Lung (tissue), 16 donors: Measurements from ENCODE around the gene SRPK2. TPM values are rescaled to one million over a fixed set of nuclear protein-coding genes. Genes with fewer than 3 reads are reported as not detected.
"Not testable (repeated sequence)": the region's sequence is repeated elsewhere in the genome, so short reads cannot be mapped to it uniquely, and the experiment has no call there.

Source experiments
- ATAC-seq: fragments of 200-7000 bp; cut with Tn5 transposase; one replicate; pipeline ENCODE4 v1.9.1; 2020; ENCODE audit warnings: moderate number of reproducible peaks; ENCODE audit not compliant: insufficient read depth, low FRiP score
- DNase-seq, 3 donors: peaks; one replicate each; pipeline ENCODE4 v3.0.0-alpha.2; 2013 to 2017
- H3K27ac ChIP-seq, 2 donors: one replicate each; pipeline ENCODE4 v1.5.1; 2013; ENCODE audit warnings: mild to moderate bottlenecking in 2 of 2, moderate library complexity in 2 of 2, control low read depth in 1 of 2, inconsistent platforms in 1 of 2, low read depth in 1 of 2, low read length in 1 of 2
- H3K27me3 ChIP-seq, 3 donors: one replicate each; pipeline ENCODE4 v1.5.1; 2013; ENCODE audit warnings: low read length in 2 of 3; ENCODE audit not compliant: control insufficient read depth in 3 of 3, insufficient read depth in 3 of 3
- H3K36me3 ChIP-seq, 4 donors: one replicate each; pipeline ENCODE4 v1.5.1; 2013; ENCODE audit warnings: low read length in 4 of 4, mild to moderate bottlenecking in 1 of 4, moderate library complexity in 1 of 4; ENCODE audit not compliant: control insufficient read depth in 4 of 4, insufficient read depth in 4 of 4
- H3K4me1 ChIP-seq, 5 donors: one replicate each; pipeline ENCODE4 v1.5.1; 2013; ENCODE audit warnings: low read length in 5 of 5, mild to moderate bottlenecking in 2 of 5, moderate library complexity in 1 of 5; ENCODE audit not compliant: control insufficient read depth in 5 of 5, insufficient read depth in 5 of 5
- H3K4me3 ChIP-seq: one replicate; pipeline ENCODE4 v1.5.1; 2013; ENCODE audit warnings: mild to moderate bottlenecking, control low read depth, moderate library complexity
- H3K9ac ChIP-seq, 2 donors: one replicate each; pipeline ENCODE4 v1.5.1; 2013; ENCODE audit warnings: low read length in 2 of 2, control low read depth in 1 of 2; ENCODE audit not compliant: insufficient read depth in 1 of 2
- H3K9me3 ChIP-seq, 4 donors: one replicate each; pipeline ENCODE4 v1.5.1; 2013; ENCODE audit warnings: low read length in 3 of 4, mild to moderate bottlenecking in 1 of 4, moderate library complexity in 1 of 4; ENCODE audit not compliant: control insufficient read depth in 4 of 4, insufficient read depth in 3 of 4
- CTCF ChIP-seq: IDR thresholded peaks from 2 replicates; pipeline ENCODE4 v1.5.1; 2012; ENCODE audit warnings: mild to moderate bottlenecking; ENCODE audit errors: control extremely low read depth, extremely low read depth
- WGBS, 2 donors: extraction: QIAGEN DNeasy Blood & Tissue Kit; methylation state at CpG; one replicate each; pipeline ENCODE4 v1.1.7; 2013; 5-methylcytosine and 5-hydroxymethylcytosine counted together
- long read RNA-seq, 5 donors: transcript quantifications; one replicate each; lab custom pipeline, GENCODE V29; 2026
- polyA plus RNA-seq, 2 donors: library from polyadenylated mRNA; stranded (reverse); fragments of 200-250 nt; gene quantifications; one replicate each; pipeline ENCODE4 v1.2.1, GENCODE V29; 2013
- total RNA-seq, 2 donors: library from RNA; depleted of rRNA in 1 of 2; stranded (reverse); fragments of >200 nt in 1 of 2; gene quantifications; one replicate each; pipeline ENCODE4 v1.2.1, GENCODE V29; 2014 to 2021
- donor health status: control.
- donor health status: control.
- donor health status: Bipolar disorder and iron deficiency.
- donor health status: healthy.
- donor health status: DM: yes; HTN: yes; CAD: no.

SRPK2 gene
- total RNA-seq (10 to 100 TPM; 33.3 to 71.2 TPM), polyA plus RNA-seq (10 to 100 TPM; 10.8 to 13.1 TPM)
- long read RNA-seq, donor 1, partial matches to known transcripts: 29 of 33 reads
- long read RNA-seq, donor 1, other reads (novel, unspliced or antisense): 0 of 33 reads
- long read RNA-seq, donor 2, partial matches to known transcripts: 0 of 1 reads
- long read RNA-seq, donor 2, other reads (novel, unspliced or antisense): 0 of 1 reads
- long read RNA-seq, donor 3, partial matches to known transcripts: 5 of 5 reads
- long read RNA-seq, donor 3, other reads (novel, unspliced or antisense): 0 of 5 reads
- long read RNA-seq, donor 4, partial matches to known transcripts: 7 of 9 reads
- long read RNA-seq, donor 4, other reads (novel, unspliced or antisense): 0 of 9 reads
- long read RNA-seq, donor 5, partial matches to known transcripts: 28 of 30 reads
- long read RNA-seq, donor 5, other reads (novel, unspliced or antisense): 0 of 30 reads

GRCh38 chr7:105388356-105389087 is at the start of gene SRPK2:
Gene SRPK2, minus strand, starts transcription at chr7:105388921.
- Histone ChIP-seq H3K27ac (peak within 1 kb of the TSS; percentile 75 to 86), H3K36me3 (no peaks in the 10 kb centered on the region), H3K27me3 (no peaks in the 10 kb centered on the region), H3K4me1 (peaks cover 0 to 10% (median 3%) of the 10 kb centered on the region in 5 donors), H3K9ac (peak within 1 kb of the TSS in 1 of 2 donors; percentile 25), H3K4me3 (peak within 1 kb of the TSS; percentile 94), H3K9me3 (no peaks in the 10 kb centered on the region)
- no peak for TF ChIP-seq CTCF
- ATAC-seq (peak; percentile 91), DNase-seq (peak; percentile 78 to 87 (median 82))
- 0 to 1% methylated on average over 52 to 112 of the region's 113 CpGs for WGBS, 2 donors

DNA sequence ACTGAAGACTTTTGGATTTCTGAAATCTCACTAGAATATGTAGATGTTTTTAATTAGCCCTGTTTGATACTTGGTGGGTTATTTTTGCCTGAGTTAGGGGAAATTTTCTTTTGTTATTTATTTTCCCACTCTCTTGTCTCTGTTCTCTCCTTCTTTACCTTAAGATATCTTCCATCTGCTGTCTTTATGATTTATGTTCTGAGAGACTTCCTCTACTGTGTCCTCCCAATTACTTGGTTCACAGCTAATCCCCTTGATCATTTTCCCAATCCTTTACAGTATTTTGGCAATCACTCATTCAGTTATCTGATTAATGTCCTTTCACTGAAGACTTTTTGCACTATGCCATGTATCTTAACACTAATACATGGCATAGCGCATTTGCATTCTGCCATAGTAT is 49.5 kb upstream of the SRPK2 start:
- DNase-seq (no peak), ATAC-seq (no peak)
- no peak for TF ChIP-seq CTCF
- Histone ChIP-seq H3K9me3 (no peaks in the 10 kb centered on the region), H3K27ac (no peak overlapping the region), H3K36me3 (no peaks in the 10 kb centered on the region), H3K4me3 (no peak overlapping the region), H3K9ac (no peak overlapping the region), H3K4me1 (no peaks in the 10 kb centered on the region), H3K27me3 (no peaks in the 10 kb centered on the region)
- 100% methylated on average over 1 of the region's 1 CpG for WGBS, 2 donors

- 84 to 85% methylated on average over 6 of the region's 6 CpGs for WGBS, 2 donors
- not testable (repeated sequence) for H3K27ac ChIP-seq, DNase-seq, ATAC-seq, H3K9me3 ChIP-seq, H3K27me3 ChIP-seq, H3K4me3 ChIP-seq, H3K4me1 ChIP-seq, H3K36me3 ChIP-seq, H3K9ac ChIP-seq
These were observed 48.6 kb upstream of the SRPK2 start for GRCh38 chr7:105437356-105437755.
